Pancreas (tissue), 10 donors: ENCODE measurements around the gene AP5Z1. TPM values are rescaled to one million over a fixed set of nuclear protein-coding genes. Genes with fewer than 3 reads are reported as not detected.

Experiments used
- ATAC-seq, 4 donors: fragments of 200-7000 bp; cut with Tn5 transposase; one replicate each; pipeline versions ENCODE4 v1.8.0 to v1.9.1; 2020; ENCODE audit warnings: mild to moderate bottlenecking in 4 of 4, moderate library complexity in 4 of 4
- DNase-seq, 6 donors: peaks; one replicate each; pipeline ENCODE4 v3.0.0-alpha.2; 2020
- FAIRE-seq: peaks from 2 replicates; lab custom pipeline; 2012; peaks lifted over from hg19 to GRCh38; lab: Jason Lieb, UNC
- H3K27ac ChIP-seq, 4 donors: fragments of 200-600 bp; sonication (generic); 1 replicate in 3 of 4; 2 replicates in 1 of 4; pipeline versions ENCODE4 v1.5.0 to v1.8.0; 2020
- H3K27me3 ChIP-seq, 4 donors: fragments of 200-600 bp; one replicate each; pipeline ENCODE4 v1.8.0; 2021
- H3K36me3 ChIP-seq, 3 donors: fragments of 200-600 bp; sonication (generic) in 1 of 3; one replicate each; pipeline versions ENCODE4 v1.5.0 to v1.8.0; 2020 to 2021
- H3K4me1 ChIP-seq, 3 donors: fragments of 200-600 bp; one replicate each; pipeline ENCODE4 v1.8.0; 2021
- H3K4me3 ChIP-seq, 4 donors: fragments of 200-600 bp; sonication (generic) in 2 of 4; one replicate each; pipeline versions ENCODE4 v1.5.0 to v1.8.0; 2020 to 2021
- H3K9me3 ChIP-seq, 4 donors: fragments of 200-600 bp; one replicate each; pipeline ENCODE4 v1.8.0; 2021
- WGBS, 2 donors: extraction: QIAGEN DNeasy Blood & Tissue Kit; methylation state at CpG; one replicate each; pipeline ENCODE4 v1.1.7; 2013; 5-methylcytosine and 5-hydroxymethylcytosine counted together
- intact Hi-C, 3 donors: fragments of 100-400 bp; cut with DNase I; formaldehyde crosslinking; loops; one replicate each; pipeline versions ENCODE4 v1.11.1 to v1.14.2; 2022
- polyA plus RNA-seq, 2 donors: library from polyadenylated mRNA; stranded (reverse); fragments of 200-250 nt; gene quantifications; one replicate each; pipeline ENCODE4 v1.2.3, GENCODE V29; 2013
- total RNA-seq, 6 donors: library from RNA; stranded (reverse); fragmentation: NEBNext Ultra II Directional in 4 of 6; extraction: Animal tissue kit (Norgen Biotek cat#: 25700) in 4 of 6; gene quantifications; one replicate each; pipeline versions ENCODE4 v1.2.1 to v1.2.4, GENCODE V29; 2021 to 2023
- TF ChIP-seq, protein P1 (sequence below), 4 donors: fragments of 200-600 bp; sonication (generic) in 3 of 4; IDR thresholded peaks; one replicate each; pipeline versions ENCODE4 v1.5.0 to v1.8.0; 2021; ENCODE audit warnings: antibody characterized with exemption in 4 of 4
- donor health status: healthy with polysubstance abuse.
- donor health status: DM: no; HTN: no; CAD: no; lungs with moderate emphysema.
- donor health status: DM: no; HTN: no; CAD: no.
- donor health status: control.
- donor health status: control.
- donor health status: Bipolar disorder and iron deficiency.
- donor health status: DM: yes; HTN: yes; CAD: no.
- donor health status: DM: no; HTN: no; CAD: no.
- donor health status: DM: no; HTN: no; CAD: no.
- donor health status: DM: yes; HTN: yes; CAD: no.

AP5Z1 gene
- total and polyA plus RNA-seq, 8 donors: 12.8 to 81.2 (median 18.3) TPM

DNA sequence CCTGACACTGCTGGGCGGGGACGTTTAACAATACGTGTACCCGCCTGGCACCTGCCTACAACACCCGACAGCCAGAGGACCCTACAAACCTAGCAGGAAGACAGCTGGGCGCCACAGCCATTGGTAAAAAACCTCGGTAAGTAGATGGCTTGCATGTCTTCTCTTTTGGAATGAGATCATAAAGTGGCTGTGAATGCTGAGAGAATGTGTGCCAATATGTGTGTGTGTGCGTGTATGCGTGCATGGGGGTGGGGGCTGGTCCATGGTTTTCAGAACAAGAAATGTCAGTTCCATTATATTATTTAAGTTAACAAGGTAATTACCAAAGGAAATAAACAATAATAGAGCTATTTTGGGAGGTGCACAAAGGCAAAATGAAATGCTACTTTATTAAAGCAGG, 47.3 kb downstream of the AP5Z1 start:
- intact Hi-C loops: no loop called here
- ATAC-seq: no peak
- Histone ChIP-seq H3K36me3 (no peaks in the 10 kb centered on the region), H3K4me3 (no peak overlapping the region), H3K9me3 (no peaks in the 10 kb centered on the region), H3K4me1 (no peaks in the 10 kb centered on the region), H3K27me3 (no peaks in the 10 kb centered on the region), H3K27ac (no peak overlapping the region)
- TF ChIP-seq, protein P1, sequence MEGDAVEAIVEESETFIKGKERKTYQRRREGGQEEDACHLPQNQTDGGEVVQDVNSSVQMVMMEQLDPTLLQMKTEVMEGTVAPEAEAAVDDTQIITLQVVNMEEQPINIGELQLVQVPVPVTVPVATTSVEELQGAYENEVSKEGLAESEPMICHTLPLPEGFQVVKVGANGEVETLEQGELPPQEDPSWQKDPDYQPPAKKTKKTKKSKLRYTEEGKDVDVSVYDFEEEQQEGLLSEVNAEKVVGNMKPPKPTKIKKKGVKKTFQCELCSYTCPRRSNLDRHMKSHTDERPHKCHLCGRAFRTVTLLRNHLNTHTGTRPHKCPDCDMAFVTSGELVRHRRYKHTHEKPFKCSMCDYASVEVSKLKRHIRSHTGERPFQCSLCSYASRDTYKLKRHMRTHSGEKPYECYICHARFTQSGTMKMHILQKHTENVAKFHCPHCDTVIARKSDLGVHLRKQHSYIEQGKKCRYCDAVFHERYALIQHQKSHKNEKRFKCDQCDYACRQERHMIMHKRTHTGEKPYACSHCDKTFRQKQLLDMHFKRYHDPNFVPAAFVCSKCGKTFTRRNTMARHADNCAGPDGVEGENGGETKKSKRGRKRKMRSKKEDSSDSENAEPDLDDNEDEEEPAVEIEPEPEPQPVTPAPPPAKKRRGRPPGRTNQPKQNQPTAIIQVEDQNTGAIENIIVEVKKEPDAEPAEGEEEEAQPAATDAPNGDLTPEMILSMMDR (IDR thresholded peaks at IDR 0.05): no peak
- WGBS, 2 donors: 80 to 84% methylated on average over 9 of the region's 9 CpGs
- FAIRE-seq: no peak
- DNase-seq: no peak

DNA sequence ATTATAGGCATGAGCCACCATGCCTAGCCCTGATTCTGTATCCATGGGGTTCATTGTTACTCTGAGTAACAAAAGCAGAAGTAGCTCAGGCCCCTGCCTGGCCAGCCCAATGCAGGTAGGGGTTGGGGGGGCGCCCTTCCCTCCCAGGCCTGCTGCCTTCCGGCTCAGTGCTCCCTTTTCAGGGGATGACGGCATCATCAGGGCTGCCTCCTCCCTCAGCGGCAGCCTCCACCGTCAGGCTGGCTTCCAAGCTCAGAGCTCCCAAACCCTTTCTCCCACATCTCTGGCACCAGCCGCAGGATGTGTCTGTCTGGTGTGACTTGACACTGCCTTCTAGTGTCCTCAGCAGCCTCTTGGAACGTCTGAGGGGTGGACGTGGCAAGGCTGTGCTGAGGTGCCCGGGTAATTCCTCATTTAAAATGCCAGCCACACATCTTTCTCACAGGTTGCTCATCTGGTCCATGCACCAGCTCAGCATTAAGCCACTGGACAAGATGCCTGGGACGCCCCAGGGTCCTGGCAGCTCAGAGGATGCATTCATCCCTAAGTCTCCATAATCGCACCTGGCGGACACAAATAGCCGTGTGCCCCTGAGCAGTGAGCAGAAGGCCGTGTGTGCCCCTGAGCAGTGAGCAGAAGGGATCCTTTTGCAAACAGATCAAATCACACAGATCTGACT, 48.2 kb downstream of the AP5Z1 start:
- Histone ChIP-seq H3K27me3 (no peaks in the 10 kb centered on the region), H3K27ac (no peak overlapping the region), H3K9me3 (no peaks in the 10 kb centered on the region), H3K36me3 (no peaks in the 10 kb centered on the region), H3K4me3 (no peak overlapping the region), H3K4me1 (no peaks in the 10 kb centered on the region)
- TF ChIP-seq, protein P1 (IDR thresholded peaks at IDR 0.05): no peak
- intact Hi-C loops: no loop called here
- DNase-seq: peak in 1 of 6 donors; percentile 32
- FAIRE-seq: no peak
- ATAC-seq: no peak
- WGBS, 2 donors: 62 to 68% methylated on average over 13 to 14 of the region's 14 CpGs

DNA sequence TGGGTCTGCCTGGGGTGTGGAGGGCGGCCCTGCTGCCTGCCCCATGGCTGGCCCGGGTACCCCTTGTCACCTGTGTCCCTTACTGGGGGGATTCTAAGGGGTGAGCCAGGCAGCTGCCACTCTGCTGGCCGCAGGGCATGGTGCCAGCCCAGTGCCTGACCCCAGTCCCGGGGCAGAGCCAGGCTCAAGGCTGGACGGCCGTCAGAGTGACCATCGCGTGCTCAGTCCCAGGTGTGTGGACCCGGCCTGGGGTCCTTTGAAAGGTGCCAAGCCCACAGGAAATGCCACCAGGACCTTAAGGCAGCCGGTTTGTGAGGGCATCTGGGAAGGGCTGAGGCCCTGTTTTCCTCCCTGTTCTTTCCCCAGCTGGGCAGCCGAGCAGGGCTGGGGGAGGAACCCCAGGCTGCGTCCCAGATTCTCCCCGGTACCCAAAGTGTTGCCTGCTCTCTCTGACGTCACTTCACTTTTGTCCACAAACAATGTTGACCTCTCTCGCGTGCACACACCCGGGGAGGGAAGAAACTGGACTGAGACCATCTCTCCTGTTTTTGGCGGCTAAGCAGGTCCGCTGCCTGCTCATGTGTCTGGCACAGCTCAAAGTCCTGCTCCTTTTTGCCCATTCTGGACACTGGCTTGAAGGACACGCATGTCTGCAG, 48.8 kb downstream of the AP5Z1 start:
- 68 to 80% methylated on average over 19 to 20 of the region's 20 CpGs for WGBS, 2 donors
- H3K4me1 ChIP-seq: no peaks in the 10 kb centered on the region
- ATAC-seq: no peak
- no peaks in the 10 kb centered on the region for H3K27me3 ChIP-seq
- no peaks in the 10 kb centered on the region for H3K9me3 ChIP-seq
- intact Hi-C loops: no loop called here
- no peak overlapping the region for H3K4me3 ChIP-seq
- TF ChIP-seq, protein P1 (IDR thresholded peaks at IDR 0.05): no peak
- no peak overlapping the region for H3K27ac ChIP-seq
- H3K36me3 ChIP-seq: no peaks in the 10 kb centered on the region
- peak in 1 of 6 donors; percentile 73 for DNase-seq
- FAIRE-seq: no peak

DNA sequence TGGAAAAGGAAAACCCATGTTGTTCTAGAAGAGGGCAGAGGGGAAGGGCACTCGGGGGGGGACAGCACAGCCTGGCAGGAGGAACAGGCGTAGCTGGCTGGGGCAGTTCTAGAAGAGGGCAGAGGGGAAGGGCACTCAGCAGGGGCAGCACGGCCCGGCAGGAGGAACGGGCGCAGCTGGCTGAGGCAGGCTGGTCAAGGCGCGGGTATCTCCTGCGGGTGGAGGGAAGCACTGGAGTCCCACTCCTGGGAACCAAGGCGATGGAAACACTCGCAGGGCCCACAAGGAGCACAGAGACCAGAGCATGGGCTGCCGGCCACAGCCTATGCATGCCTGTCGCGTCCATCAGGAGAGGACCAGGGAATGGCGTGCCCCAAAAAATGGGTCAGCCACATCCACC, 49.7 kb downstream of the AP5Z1 start:
- FAIRE-seq: no peak
- Histone ChIP-seq H3K27ac (no peak overlapping the region), H3K4me1 (no peaks in the 10 kb centered on the region), H3K36me3 (no peaks in the 10 kb centered on the region), H3K9me3 (no peaks in the 10 kb centered on the region), H3K4me3 (no peak overlapping the region), H3K27me3 (no peaks in the 10 kb centered on the region)
- peak in 1 of 6 donors; percentile 47 for DNase-seq
- ATAC-seq: no peak
- intact Hi-C loops: no loop called here
- WGBS, 2 donors: 82 to 94% methylated on average over 15 of the region's 15 CpGs
- TF ChIP-seq, protein P1 (IDR thresholded peaks at IDR 0.05): no peak
